ENCODE data around the gene EDN2. TPM values are rescaled to one million over a fixed set of nuclear protein-coding genes. Genes with fewer than 3 reads are reported as not detected.

The EDN2 gene
- total and polyA plus RNA-seq, 4 donors, result 0.17 to 0.66 TPM; not detected in 2

DNA sequence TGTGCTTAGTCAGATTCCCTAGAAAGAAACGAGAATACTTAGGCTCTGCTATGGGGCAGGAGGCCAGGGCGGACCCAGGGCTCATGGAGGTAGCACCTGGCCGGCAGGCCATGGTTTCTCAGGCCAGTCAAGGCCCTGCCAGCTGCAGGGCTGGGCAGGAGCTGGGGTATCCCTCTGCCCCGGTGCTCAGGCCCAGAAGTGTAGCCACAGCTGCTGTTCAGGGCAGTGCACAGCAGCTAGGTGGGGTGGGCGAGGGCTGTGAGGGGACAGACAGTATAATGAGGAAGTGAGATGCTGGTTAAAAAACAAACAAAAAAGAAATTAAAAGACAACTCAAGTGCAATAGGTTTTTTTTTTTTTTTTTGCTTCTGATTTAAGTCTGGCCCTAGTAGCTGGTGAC, 34.0 kb upstream of the EDN2 start:
- Histone ChIP-seq H3K36me3 (ENCODE audit: control insufficient read depth, insufficient read depth, low read length) (peaks cover 13% of the 10 kb centered on the region), H3K4me3 (ENCODE audit: low read depth, low read length) (no peak overlapping the region), H3K27ac (ENCODE audit: low read depth, low read length) (no peak overlapping the region), H3K9me3 (ENCODE audit: control insufficient read depth, insufficient read depth, low read length) (no peaks in the 10 kb centered on the region), H3K4me1 (ENCODE audit: control insufficient read depth, insufficient read depth, low read length) (peaks cover 30% of the 10 kb centered on the region), H3K27me3 (ENCODE audit: control insufficient read depth, insufficient read depth, low read length) (no peaks in the 10 kb centered on the region)
- 95% methylated on average over 4 of the region's 5 CpGs for WGBS (ENCODE audit: insufficient coverage)
- DNase-seq (ENCODE audit: low read depth in 4 of 6, low spot score in 6 of 6), result no peak

DNA sequence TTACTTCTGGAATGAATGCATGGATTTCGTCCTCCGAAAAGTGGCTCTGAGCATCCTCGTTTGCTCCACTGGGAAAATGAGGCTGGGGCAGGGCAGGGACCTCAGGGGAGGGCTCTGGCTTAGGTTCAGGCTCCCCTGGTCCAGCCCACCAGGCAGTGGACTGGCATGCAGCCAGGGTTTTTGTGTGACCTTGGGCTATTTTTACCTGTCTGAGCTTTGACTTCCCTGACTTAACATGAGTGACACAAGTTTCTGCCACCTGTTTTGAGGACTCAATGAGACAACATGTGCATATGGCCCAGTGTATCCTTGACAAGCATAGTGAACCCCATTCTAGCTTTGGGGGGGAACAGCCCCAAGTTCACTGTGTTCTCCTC, 32.6 kb upstream of the EDN2 start:
- H3K27me3 ChIP-seq (ENCODE audit: control insufficient read depth, insufficient read depth, low read length), result no peaks in the 10 kb centered on the region
- WGBS (ENCODE audit: insufficient coverage), result 56% methylated on average over 3 of the region's 3 CpGs
- peaks cover 30% of the 10 kb centered on the region for H3K4me1 ChIP-seq (ENCODE audit: control insufficient read depth, insufficient read depth, low read length)
- H3K27ac ChIP-seq (ENCODE audit: low read depth, low read length), result no peak overlapping the region
- peaks cover 22% of the 10 kb centered on the region for H3K36me3 ChIP-seq (ENCODE audit: control insufficient read depth, insufficient read depth, low read length)
- DNase-seq (ENCODE audit: low read depth in 4 of 6, low spot score in 6 of 6), result no peak
- H3K4me3 ChIP-seq (ENCODE audit: low read depth, low read length), result no peak overlapping the region
- H3K9me3 ChIP-seq (ENCODE audit: control insufficient read depth, insufficient read depth, low read length), result no peaks in the 10 kb centered on the region

DNA sequence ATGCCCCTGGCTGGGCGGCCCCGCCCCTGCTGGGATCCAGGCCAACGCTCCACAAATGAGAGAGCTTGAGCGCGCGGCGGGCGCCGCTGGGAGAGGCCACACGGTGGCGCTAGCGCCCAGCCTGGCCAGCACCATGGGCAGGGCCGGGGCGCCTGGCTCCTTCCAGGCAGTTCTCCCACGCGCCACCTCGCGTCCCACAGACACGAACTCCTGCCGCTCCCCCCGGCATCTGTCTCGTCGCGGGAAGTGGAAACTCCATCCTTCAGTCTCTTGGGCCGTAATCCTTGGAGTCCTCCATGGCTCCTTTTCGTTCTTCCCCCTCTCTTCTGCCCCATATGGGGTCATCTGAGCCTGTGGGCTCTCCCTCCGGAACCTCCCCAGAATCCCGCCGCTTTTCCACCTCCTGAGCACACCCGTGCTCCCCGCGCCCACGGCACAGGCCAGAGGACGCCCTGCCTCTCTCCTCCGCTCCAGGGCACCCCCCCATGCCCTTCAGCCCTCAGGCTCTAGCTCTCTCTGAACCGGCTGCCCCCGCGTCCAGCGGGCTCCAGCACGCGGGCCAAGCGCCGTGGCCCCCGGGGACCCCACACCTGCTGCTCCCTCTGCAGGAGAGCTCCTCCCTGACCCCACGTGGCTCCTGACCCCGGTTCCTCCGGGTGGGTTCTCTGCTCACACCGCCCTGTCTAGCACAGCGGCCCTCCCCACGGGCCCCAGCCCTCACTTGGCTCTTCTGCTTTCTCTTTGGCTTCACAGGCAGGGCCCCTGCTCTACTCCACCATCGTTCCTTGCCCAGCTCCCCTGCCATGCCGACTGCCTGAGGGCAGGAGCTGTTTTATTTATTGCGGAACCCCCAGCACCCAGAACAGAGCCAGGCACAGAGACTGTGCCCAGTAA, 31.9 kb upstream of the EDN2 start:
- H3K9me3 ChIP-seq (ENCODE audit: control insufficient read depth, insufficient read depth, low read length), result no peaks in the 10 kb centered on the region
- H3K27me3 ChIP-seq (ENCODE audit: control insufficient read depth, insufficient read depth, low read length), result no peaks in the 10 kb centered on the region
- peak overlapping the region; percentile 45 for H3K4me3 ChIP-seq (ENCODE audit: low read depth, low read length)
- DNase-seq (ENCODE audit: low read depth in 4 of 6, low spot score in 6 of 6), result peak; percentile 79 to 96 (median 86)
- WGBS (ENCODE audit: insufficient coverage), result 9% methylated on average over 53 of the region's 53 CpGs
- peaks cover 30% of the 10 kb centered on the region for H3K4me1 ChIP-seq (ENCODE audit: control insufficient read depth, insufficient read depth, low read length)
- peaks cover 19% of the 10 kb centered on the region for H3K36me3 ChIP-seq (ENCODE audit: control insufficient read depth, insufficient read depth, low read length)
- peak overlapping the region; percentile 3 for H3K27ac ChIP-seq (ENCODE audit: low read depth, low read length)

DNA sequence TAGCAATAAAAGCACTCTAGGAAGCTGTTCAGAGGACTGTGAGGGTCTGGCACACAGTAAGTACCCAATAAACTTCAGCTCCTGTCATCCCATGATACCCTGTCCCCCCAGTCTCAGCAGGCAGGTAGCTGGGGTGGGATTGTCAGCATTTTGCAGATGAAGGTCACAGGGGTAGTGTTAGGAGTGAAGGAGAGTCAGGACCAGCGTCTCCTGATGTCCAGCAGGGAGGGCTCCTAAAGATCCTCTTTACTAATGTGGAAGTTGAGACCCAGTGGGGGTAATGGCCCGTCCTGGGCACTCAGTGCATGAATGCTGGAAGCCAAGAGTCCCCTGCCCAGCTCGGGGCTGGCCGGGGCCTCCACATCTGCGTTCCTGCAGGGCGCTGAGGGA, 31.3 kb upstream of the EDN2 start:
- H3K4me1 ChIP-seq (ENCODE audit: control insufficient read depth, insufficient read depth, low read length), result peaks cover 30% of the 10 kb centered on the region
- peaks cover 25% of the 10 kb centered on the region for H3K36me3 ChIP-seq (ENCODE audit: control insufficient read depth, insufficient read depth, low read length)
- H3K27ac ChIP-seq (ENCODE audit: low read depth, low read length), result peak overlapping the region; percentile 3
- no peaks in the 10 kb centered on the region for H3K27me3 ChIP-seq (ENCODE audit: control insufficient read depth, insufficient read depth, low read length)
- H3K9me3 ChIP-seq (ENCODE audit: control insufficient read depth, insufficient read depth, low read length), result no peaks in the 10 kb centered on the region
- WGBS (ENCODE audit: insufficient coverage), result 17% methylated on average over 6 of the region's 6 CpGs
- no peak overlapping the region for H3K4me3 ChIP-seq (ENCODE audit: low read depth, low read length)
- DNase-seq (ENCODE audit: low read depth in 4 of 6, low spot score in 6 of 6), result no peak

DNA sequence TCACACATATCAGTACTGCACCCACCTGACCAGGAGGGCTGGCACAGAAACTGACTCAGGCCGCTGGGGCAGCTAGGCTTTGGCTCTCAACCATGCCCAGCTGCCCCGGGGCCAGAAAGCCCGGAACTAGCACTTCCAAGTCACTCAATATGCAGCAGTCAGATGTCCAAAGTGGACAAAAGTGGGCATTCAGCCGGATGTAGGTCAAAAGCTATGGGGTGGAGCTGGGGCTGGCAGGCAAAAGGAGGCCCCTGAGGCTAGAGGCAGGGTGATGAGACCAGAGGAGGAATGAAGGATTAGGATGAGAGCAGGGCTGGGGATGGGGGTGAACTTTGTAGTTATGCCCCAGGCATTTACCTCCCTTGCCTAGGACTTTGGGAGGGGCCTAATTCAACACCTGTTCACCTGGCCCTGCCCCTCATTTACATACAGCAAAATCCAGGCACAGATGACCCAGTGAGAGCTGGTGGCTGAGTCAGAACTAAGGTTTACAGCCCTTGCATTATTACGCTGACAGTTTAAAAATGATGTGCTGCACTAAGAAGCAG, 30.7 kb upstream of the EDN2 start:
- peak in 2 of 6 donors; percentile 23 to 57 for DNase-seq (ENCODE audit: low read depth in 4 of 6, low spot score in 6 of 6)
- Histone ChIP-seq H3K9me3 (ENCODE audit: control insufficient read depth, insufficient read depth, low read length) (no peaks in the 10 kb centered on the region), H3K4me3 (ENCODE audit: low read depth, low read length) (no peak overlapping the region), H3K4me1 (ENCODE audit: control insufficient read depth, insufficient read depth, low read length) (peaks cover 30% of the 10 kb centered on the region), H3K27me3 (ENCODE audit: control insufficient read depth, insufficient read depth, low read length) (no peaks in the 10 kb centered on the region), H3K36me3 (ENCODE audit: control insufficient read depth, insufficient read depth, low read length) (peaks cover 31% of the 10 kb centered on the region), H3K27ac (ENCODE audit: low read depth, low read length) (peak overlapping the region; percentile 3)
- 58% methylated on average over 5 of the region's 5 CpGs for WGBS (ENCODE audit: insufficient coverage)

DNA sequence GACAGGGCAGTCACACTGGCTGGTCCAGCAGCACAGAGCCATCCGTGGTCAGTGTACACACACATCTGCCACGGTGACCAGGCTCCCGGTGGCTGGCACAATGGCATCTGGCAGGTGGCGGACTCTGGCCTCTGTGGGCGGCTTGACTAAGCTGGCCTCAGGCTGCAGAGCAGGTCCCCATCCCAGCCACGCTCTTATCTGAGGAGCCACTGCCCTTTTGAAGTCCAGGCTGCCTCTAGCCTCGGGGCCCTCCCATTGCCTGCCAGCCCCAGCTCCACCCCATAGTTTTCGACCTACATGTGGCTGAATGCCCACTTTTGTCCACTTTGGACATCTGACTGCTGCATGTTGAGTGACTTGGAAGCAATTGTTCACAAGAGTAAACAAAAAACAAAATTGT, 29.9 kb upstream of the EDN2 start:
- Histone ChIP-seq H3K36me3 (ENCODE audit: control insufficient read depth, insufficient read depth, low read length) (peaks cover 39% of the 10 kb centered on the region), H3K27ac (ENCODE audit: low read depth, low read length) (no peak overlapping the region), H3K4me3 (ENCODE audit: low read depth, low read length) (no peak overlapping the region), H3K27me3 (ENCODE audit: control insufficient read depth, insufficient read depth, low read length) (no peaks in the 10 kb centered on the region), H3K4me1 (ENCODE audit: control insufficient read depth, insufficient read depth, low read length) (peaks cover 30% of the 10 kb centered on the region), H3K9me3 (ENCODE audit: control insufficient read depth, insufficient read depth, low read length) (no peaks in the 10 kb centered on the region)
- WGBS (ENCODE audit: insufficient coverage), result 75% methylated on average over 8 of the region's 8 CpGs
- DNase-seq (ENCODE audit: low read depth in 4 of 6, low spot score in 6 of 6), result no peak

DNA sequence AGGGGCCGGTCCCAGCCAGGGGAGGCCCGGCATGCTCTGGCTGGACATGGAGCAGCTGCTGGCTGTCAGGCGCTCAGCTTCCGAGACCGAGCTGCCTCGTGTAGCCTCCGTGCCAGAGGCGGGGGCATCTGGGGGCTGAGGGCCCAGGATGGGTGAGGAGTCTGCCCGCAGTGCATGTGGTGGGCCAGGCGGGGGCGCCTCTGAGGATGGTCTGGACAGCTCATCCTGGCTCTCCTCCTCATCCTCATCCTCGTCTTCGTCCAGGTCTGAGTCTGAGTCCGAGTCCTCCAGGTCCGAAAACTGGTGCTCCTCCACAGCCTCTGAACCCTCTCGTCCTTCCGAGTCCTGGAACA, 28.9 kb upstream of the EDN2 start:
- no peak for DNase-seq (ENCODE audit: low read depth in 4 of 6, low spot score in 6 of 6)
- no peaks in the 10 kb centered on the region for H3K27me3 ChIP-seq (ENCODE audit: control insufficient read depth, insufficient read depth, low read length)
- 68% methylated on average over 17 of the region's 17 CpGs for WGBS (ENCODE audit: insufficient coverage)

DNA sequence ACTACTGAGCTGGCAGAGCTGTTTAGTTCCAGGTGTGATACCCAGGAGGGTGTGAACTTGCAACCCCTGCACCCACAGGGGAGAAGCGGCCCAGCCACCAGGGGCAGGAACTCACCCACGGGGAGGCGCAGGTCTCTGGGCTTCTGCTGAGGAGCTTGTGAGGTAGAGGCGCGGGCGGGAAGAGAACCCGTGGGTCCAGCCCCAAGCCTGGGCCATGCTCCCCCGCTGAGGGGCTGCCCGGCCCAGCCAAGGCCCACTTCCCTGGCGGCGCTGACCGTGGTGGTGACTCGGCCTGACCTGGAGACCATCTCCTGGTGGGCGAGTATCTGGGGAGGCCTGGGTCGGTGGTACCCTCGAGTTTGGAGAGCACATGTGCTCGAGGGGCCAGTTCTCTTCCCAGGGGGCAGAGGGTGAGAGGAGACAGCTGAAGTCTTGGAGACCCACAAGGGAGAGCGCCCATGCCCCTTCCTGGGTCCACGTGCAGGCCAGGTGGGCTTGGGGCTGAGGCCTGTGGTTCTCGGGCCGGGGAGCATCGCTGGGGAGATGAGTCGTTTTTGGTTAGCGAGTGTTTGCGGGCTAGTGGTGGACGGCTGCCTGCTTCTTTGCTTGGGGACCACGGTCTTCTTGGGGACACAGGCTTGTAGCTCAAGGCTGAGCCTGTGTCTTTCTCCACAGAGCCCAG, 28.4 kb upstream of the EDN2 start:
- H3K27me3 ChIP-seq (ENCODE audit: control insufficient read depth, insufficient read depth, low read length), result no peaks in the 10 kb centered on the region
- DNase-seq (ENCODE audit: low read depth in 4 of 6, low spot score in 6 of 6), result no peak
- H3K27ac ChIP-seq (ENCODE audit: low read depth, low read length), result no peak overlapping the region
- peaks cover 42% of the 10 kb centered on the region for H3K36me3 ChIP-seq (ENCODE audit: control insufficient read depth, insufficient read depth, low read length)
- WGBS (ENCODE audit: insufficient coverage), result 91% methylated on average over 24 of the region's 27 CpGs
- H3K4me1 ChIP-seq (ENCODE audit: control insufficient read depth, insufficient read depth, low read length), result peaks cover 32% of the 10 kb centered on the region
- H3K9me3 ChIP-seq (ENCODE audit: control insufficient read depth, insufficient read depth, low read length), result no peaks in the 10 kb centered on the region
- no peak overlapping the region for H3K4me3 ChIP-seq (ENCODE audit: low read depth, low read length)

More for the DNA sequence above, 28.9 kb upstream of the EDN2 start:
- peaks cover 30% of the 10 kb centered on the region for H3K4me1 ChIP-seq (ENCODE audit: control insufficient read depth, insufficient read depth, low read length)
- no peak overlapping the region for H3K4me3 ChIP-seq (ENCODE audit: low read depth, low read length)
- H3K36me3 ChIP-seq (ENCODE audit: control insufficient read depth, insufficient read depth, low read length), result peaks cover 40% of the 10 kb centered on the region
- no peak overlapping the region for H3K27ac ChIP-seq (ENCODE audit: low read depth, low read length)
- H3K9me3 ChIP-seq (ENCODE audit: control insufficient read depth, insufficient read depth, low read length), result no peaks in the 10 kb centered on the region

DNA sequence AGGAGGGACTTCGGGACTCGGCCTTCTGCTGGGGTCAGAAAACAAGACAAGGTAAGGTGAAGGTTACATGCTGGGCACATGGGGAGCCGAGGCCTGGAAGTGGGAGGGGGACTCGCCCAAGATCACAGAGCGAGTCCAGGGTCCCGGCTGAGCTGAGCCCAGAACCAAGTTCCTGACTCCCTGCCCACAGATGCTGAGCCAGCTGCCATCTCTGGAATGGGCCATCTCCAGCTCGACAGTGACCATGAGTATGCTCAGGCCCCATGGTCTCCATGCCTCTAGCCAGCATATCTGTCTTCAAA, 26.7 kb upstream of the EDN2 start:
- H3K27ac ChIP-seq (ENCODE audit: low read depth, low read length), result no peak overlapping the region
- H3K4me1 ChIP-seq (ENCODE audit: control insufficient read depth, insufficient read depth, low read length), result peaks cover 30% of the 10 kb centered on the region
- no peaks in the 10 kb centered on the region for H3K27me3 ChIP-seq (ENCODE audit: control insufficient read depth, insufficient read depth, low read length)
- DNase-seq (ENCODE audit: low read depth in 4 of 6, low spot score in 6 of 6), result no peak
- H3K36me3 ChIP-seq (ENCODE audit: control insufficient read depth, insufficient read depth, low read length), result peaks cover 43% of the 10 kb centered on the region
- 96% methylated on average over 7 of the region's 7 CpGs for WGBS (ENCODE audit: insufficient coverage)
- no peak overlapping the region for H3K4me3 ChIP-seq (ENCODE audit: low read depth, low read length)
- H3K9me3 ChIP-seq (ENCODE audit: control insufficient read depth, insufficient read depth, low read length), result no peaks in the 10 kb centered on the region

Measured in spinal cord (tissue), 10 donors.